ENCODE measurements around the gene RBCK1.

- no peak for TF ChIP-seq POLR2A (IDR thresholded peaks at IDR 0.05)
- TF ChIP-seq POLR2AphosphoS5 (IDR thresholded peaks at IDR 0.05), result no peak
- no peak for TF ChIP-seq CTCF (IDR thresholded peaks at IDR 0.05)
These were observed 19.8 kb upstream of the RBCK1 start for GRCh38 chr20:388034-388994.
